Subcutaneous adipose tissue (tissue), 4 donors: ENCODE results near the gene WNT10A. TPM values are rescaled to one million over a fixed set of nuclear protein-coding genes. Genes with fewer than 3 reads are reported as not detected.

ENCODE experiments used
- total RNA-seq, 4 donors: library from RNA; depleted of rRNA; stranded (reverse); fragments of >200 nt; gene quantifications; one replicate each; pipeline ENCODE4 v1.1.0, GENCODE V29; 2016
- TF ChIP-seq, protein P1 (sequence below): fragments of 450-650 bp; IDR thresholded peaks from one replicate; pipeline ENCODE4 v1.5.1; 2016; ENCODE audit warnings: low read depth, mild to moderate bottlenecking, control low read depth, antibody characterized with exemption, moderate library complexity

Gene WNT10A
- total RNA-seq, 4 donors from 2014 or later: not detected

DNA sequence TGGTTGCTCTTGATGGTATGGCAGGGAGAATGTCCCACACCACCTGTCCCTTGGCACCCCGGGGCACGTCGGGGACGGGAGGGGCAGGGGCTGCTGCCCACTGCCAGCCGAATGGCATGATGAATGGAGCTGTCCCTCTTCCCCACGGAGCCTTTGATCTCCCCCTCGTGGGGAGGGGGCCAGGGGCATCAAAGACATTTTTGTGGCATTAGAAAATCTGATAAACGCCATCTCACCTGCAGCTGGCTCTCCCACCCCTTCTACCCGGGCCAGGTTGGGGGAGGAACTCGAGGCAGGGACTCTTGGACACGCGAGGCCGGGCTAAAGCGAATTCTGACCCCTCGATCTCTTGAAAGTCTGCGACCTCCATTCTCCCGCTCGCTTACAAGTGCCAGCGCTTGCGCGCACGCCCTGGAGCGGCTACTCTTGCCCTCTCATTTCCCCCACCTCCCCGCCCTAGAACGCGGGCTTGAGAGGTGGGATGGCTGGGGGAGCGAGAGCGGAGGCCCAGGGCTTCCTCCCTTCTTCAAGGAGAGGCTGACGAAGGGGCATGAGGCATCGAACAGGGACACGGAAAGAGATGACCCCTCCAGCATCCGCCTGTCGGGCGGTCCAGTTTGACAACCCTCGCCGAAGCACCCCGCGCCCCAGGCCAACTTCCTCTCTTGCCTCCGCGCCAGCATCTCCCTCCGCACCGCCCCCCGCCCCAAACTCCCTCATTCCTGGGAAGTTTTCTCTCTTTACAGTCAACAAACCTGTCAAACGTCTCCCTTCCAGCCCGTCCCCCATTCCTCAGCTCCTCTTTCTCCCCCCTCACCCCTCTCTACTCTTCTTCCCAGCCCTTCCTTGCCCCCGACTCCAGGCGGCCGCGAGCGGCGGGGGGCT lies 21.7 kb upstream of the WNT10A start:
- TF ChIP-seq, protein P1, sequence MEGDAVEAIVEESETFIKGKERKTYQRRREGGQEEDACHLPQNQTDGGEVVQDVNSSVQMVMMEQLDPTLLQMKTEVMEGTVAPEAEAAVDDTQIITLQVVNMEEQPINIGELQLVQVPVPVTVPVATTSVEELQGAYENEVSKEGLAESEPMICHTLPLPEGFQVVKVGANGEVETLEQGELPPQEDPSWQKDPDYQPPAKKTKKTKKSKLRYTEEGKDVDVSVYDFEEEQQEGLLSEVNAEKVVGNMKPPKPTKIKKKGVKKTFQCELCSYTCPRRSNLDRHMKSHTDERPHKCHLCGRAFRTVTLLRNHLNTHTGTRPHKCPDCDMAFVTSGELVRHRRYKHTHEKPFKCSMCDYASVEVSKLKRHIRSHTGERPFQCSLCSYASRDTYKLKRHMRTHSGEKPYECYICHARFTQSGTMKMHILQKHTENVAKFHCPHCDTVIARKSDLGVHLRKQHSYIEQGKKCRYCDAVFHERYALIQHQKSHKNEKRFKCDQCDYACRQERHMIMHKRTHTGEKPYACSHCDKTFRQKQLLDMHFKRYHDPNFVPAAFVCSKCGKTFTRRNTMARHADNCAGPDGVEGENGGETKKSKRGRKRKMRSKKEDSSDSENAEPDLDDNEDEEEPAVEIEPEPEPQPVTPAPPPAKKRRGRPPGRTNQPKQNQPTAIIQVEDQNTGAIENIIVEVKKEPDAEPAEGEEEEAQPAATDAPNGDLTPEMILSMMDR: no peak

DNA sequence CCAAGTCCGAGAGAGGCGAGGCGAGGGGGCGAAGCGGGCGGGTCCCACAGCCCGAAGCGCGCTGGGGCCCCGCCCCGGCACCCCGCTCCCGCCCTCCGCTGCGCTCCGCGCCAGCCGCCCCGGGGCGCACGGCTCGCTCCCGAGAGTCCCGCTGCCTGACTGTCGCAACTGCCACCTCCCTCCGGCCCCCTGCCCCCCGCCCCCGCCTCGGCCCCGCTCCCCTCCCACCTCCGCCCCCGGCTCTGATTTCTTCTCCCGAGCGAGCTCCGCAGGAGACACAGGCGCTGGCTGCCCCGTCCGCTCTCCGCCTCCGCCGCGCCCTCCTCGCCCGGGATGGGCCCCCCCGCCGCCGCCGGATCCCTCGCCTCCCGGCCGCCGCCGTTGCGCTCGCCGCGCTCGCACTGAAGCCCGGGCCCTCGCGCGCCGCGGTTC lies 21.1 kb upstream of the WNT10A start, which contains the start of gene WNT6:
Gene WNT6 (plus strand): TSS at position 250 of the 432 bp plus-strand sequence. CDS start 233 bp downstream, outside the sequence.
- TF ChIP-seq, protein P1: no peak

DNA sequence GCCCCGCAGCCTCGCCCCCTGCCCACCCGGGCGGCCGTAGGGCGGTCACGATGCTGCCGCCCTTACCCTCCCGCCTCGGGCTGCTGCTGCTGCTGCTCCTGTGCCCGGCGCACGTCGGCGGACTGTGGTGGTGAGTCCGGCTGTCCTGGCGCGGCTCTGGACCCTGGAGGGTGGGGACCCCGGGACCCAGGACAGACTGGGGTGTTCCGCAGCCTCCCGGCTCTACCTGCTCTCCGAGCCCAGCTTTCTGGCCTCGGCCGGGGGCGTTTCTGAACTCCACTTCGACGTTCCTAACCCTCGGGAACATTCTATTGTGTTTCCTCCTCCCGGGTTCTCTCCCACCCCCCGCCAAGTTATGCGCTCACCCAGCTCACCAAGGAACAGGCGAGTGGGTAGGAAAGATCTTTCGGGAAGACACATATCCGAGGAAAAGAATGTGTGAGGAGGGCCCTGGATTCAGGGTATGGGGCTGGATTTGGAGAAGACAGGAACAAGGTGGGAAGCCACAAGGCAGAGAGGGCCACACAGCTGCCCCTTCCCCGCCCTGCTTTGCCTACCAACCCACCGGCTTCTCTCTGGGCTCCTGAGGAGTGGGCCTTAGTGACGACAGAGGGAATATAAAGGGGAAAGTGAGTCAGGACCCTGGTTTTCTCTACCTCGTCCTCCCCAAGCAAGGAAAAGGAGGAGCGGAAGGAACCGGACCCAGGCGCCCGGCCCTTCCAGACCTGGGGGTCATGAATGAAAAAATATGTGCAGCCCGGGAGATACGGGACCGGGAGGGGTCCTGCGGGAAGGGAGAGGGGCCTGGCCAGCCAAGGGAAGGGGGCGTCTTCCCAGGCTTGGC lies 20.4 kb upstream of the WNT10A start:
- TF ChIP-seq, protein P1: no peak

DNA sequence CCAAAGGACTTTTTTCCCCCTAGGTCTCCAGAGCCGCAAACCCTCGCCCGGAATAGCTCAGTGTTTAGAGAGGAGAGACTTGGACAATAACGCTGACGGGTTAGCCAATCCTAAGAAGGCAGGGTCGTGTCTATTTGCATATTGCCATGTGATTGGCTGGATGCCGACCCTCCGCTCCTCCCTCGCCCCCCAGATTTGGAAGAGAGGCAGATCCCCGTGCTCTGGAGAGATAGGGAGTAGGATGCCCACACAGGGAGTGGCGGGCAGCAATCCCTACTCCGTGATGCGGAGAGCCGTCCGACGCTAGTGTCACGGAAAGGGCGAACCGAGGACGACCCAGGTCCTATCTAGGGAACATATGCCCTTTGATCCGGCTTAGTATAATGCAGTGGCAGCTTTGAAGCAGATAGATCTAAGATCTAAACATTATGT lies 19.7 kb upstream of the WNT10A start:
- TF ChIP-seq, protein P1: no peak

DNA sequence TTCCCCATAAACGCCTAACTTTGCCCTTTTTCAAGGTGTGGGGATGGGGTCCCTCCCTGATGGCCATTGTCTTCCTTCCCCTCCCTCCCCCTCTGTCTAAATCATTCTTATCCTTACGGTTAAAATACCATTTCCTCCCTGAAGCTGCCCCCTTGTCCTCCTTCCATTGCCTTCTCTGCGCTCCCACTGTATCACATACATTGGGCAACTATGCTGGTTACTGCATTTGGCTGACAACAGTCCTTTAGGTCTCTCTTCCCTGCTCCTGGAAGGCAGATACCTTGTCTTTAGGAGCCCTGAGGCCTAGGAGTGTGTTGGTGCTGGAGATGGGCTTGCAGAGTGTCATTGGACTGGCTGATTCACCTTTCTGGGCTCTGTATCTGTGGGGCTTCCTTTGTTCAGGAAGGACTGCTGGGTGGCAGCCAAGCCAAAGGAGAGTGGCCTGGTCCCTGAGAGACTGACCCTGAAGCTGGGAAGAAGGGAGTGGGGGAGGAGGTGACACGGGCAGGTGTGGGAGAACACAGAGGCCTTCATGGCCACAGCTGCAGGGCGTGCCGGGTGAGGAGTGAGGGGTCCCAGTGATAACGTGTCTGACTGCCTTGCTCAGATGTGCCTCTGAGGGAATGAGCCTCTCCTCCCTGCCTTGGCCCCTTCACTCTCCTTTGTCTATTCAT lies 18.9 kb upstream of the WNT10A start:
- TF ChIP-seq, protein P1: no peak

DNA sequence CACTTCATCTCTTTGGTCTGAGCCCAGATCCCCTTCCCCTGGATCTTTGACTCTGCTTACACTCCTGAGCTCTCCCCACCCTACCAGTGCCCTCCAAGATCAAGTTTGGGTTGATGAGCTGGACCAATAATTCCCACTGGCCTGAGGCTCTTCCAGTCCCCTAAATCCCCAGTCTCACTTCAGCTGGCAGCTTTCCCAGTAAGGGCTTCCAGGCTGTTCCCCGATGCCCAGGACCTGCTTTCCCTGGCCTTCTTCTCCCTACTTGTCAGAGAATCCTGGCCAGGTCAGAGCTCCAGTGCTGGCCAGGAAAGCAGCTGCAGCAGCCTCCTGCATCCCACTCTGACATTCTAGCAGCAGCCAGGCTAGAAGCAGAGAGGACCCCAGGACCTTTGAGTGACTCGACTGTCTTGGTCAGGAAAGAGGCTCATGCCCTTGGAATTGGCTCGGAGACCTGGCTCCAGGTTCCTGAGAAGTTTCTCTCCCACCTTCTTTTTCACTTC lies 17.6 kb upstream of the WNT10A start:
- TF ChIP-seq, protein P1: no peak
